Activated naive CD4-positive, alpha-beta T cell (primary cell): ENCODE data around the gene AIRE.
A peak's percentile ranks its signal among the peaks of the same experiment; 100 is the strongest.
"Not testable (repeated sequence)": the region's sequence is repeated elsewhere in the genome, so short reads cannot be mapped to it uniquely, and the experiment has no call there.

Experiments
- DNase-seq, 4 experiments: peaks; one replicate each; lab custom pipeline; 2025; lab: John Stamatoyannopoulos, UW

AIRE gene

GRCh38 chr21:44291936-44292811, 6.5 kb downstream of the AIRE start:
- DNase-seq, result no peak

GRCh38 chr21:44292812-44293195, 7.1 kb downstream of the AIRE start:
- no peak for DNase-seq

- DNase-seq, result no peak
Measured at GRCh38 chr21:44293551-44294231, 8.0 kb downstream of the AIRE start.

- no peak for DNase-seq
Measured at GRCh38 chr21:44294391-44295162, 8.9 kb downstream of the AIRE start.

GRCh38 chr21:44295163-44295573, 9.5 kb downstream of the AIRE start:
- no peak for DNase-seq

GRCh38 chr21:44295646-44296045, 10.0 kb downstream of the AIRE start:
- DNase-seq, result no peak

GRCh38 chr21:44296103-44296519, 10.4 kb downstream of the AIRE start:
- DNase-seq, result no peak

- DNase-seq, result no peak
Measured at GRCh38 chr21:44296916-44297315, 11.2 kb downstream of the AIRE start.

GRCh38 chr21:44297525-44298290, 12.0 kb downstream of the AIRE start:
- peak in 3 of 4 experiments; percentile 34 to 68 (median 41) for DNase-seq

GRCh38 chr21:44298301-44298700, 12.6 kb downstream of the AIRE start:
- no peak for DNase-seq

- DNase-seq, result no peak
Measured at GRCh38 chr21:44299085-44299457, 13.4 kb downstream of the AIRE start.

- peak in 1 of 4 experiments; percentile 53 for DNase-seq
Measured at GRCh38 chr21:44299458-44300261, 14.0 kb downstream of the AIRE start, which contains the start of gene PFKL. Gene PFKL, plus strand, starts transcription at chr21:44300053. Its CDS starts 53 bp downstream, at chr21:44300106.

GRCh38 chr21:44300262-44300959, 14.7 kb downstream of the AIRE start:
- peak in 1 of 4 experiments; percentile 38 for DNase-seq

GRCh38 chr21:44301141-44301540, 15.5 kb downstream of the AIRE start:
- DNase-seq, result no peak

GRCh38 chr21:44301961-44302406, 16.3 kb downstream of the AIRE start:
- no peak for DNase-seq

GRCh38 chr21:44302573-44303401, 17.1 kb downstream of the AIRE start:
- not testable (repeated sequence) for DNase-seq

- DNase-seq, result no peak
Measured at GRCh38 chr21:44303490-44303981, 17.9 kb downstream of the AIRE start.

- DNase-seq, result no peak
Measured at GRCh38 chr21:44304011-44304616, 18.4 kb downstream of the AIRE start.
